ENCODE data around the gene TIMP4. TPM values are rescaled to one million over a fixed set of nuclear protein-coding genes. Genes with fewer than 3 reads are reported as not detected.

Gene TIMP4
- total RNA-seq: 78.9 TPM

- H3K27me3 ChIP-seq: no peaks in the 10 kb centered on the region
- H3K4me1 ChIP-seq: peaks cover 0 to 12% of the 10 kb centered on the region in 2 donors
- H3K27ac ChIP-seq: peak within 1 kb of the TSS; percentile 39 to 44
- peak in 1 of 2 donors; percentile 77 for DNase-seq (ENCODE audit: low spot score in 2 of 2)
- H3K36me3 ChIP-seq: no peaks in the 10 kb centered on the region
- TF ChIP-seq CTCF (IDR thresholded peaks at IDR 0.05): no peak
- H3K9me3 ChIP-seq: no peaks in the 10 kb centered on the region
- intact Hi-C loops (cut with DNase I): no loop called here
- peak within 1 kb of the TSS; percentile 41 to 64 for H3K4me3 ChIP-seq
These were observed at the start of gene TIMP4 for GRCh38 chr3:12158387-12159226. Gene TIMP4, minus strand, starts transcription at chr3:12158912. Its CDS starts 72 bp downstream, at chr3:12158840.

DNA sequence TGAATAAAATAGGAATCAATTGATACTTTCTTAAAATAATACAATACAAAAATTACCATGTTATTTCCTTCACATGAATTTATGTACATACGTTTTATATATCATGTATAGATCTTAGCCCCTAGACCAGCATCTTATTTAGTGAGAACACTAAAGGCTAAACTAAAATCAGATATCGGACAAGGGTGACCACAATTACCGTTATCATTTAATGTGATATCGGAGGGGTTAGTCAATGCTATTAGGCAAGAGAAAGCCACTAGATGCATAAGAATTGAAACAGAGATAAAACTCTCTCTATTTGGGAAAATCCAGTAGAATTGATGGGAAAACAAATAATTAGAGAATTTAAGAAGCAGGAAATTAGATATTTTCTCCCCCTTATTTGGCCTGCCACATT lies 46.5 kb upstream of the TIMP4 start:
- no peaks in the 10 kb centered on the region for H3K27me3 ChIP-seq
- no peak overlapping the region for H3K4me3 ChIP-seq
- no peaks in the 10 kb centered on the region for H3K4me1 ChIP-seq
- TF ChIP-seq CTCF (IDR thresholded peaks at IDR 0.05): no peak
- H3K9me3 ChIP-seq: no peaks in the 10 kb centered on the region
- H3K36me3 ChIP-seq: no peaks in the 10 kb centered on the region
- intact Hi-C loops (cut with DNase I): no loop called here
- H3K27ac ChIP-seq: no peak overlapping the region
- DNase-seq (ENCODE audit: low spot score in 2 of 2): no peak

DNA sequence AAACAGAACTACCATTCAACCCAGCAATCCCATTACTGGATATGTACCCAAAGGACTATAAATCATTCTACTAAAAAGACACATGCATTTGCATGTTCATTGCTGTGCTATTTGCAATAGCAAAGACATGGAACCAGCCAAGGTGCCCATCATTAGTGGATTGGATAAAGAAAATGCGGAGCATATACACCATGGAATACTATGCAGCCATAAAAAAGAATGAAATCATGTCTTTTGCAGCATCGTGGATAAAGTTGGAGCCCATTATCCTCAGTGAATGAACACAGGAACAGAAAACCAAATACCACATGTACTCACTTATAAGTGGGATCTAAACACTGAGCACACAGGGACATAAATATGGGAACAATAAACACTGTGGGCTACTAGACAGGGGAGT lies 43.1 kb upstream of the TIMP4 start:
- no peak overlapping the region for H3K27ac ChIP-seq
- H3K27me3 ChIP-seq: no peaks in the 10 kb centered on the region
- H3K9me3 ChIP-seq: no peaks in the 10 kb centered on the region
- TF ChIP-seq CTCF (IDR thresholded peaks at IDR 0.05): no peak
- H3K4me3 ChIP-seq: no peak overlapping the region
- intact Hi-C loops (cut with DNase I): no loop called here
- DNase-seq (ENCODE audit: low spot score in 2 of 2): no peak
- H3K36me3 ChIP-seq: no peaks in the 10 kb centered on the region
- H3K4me1 ChIP-seq: no peaks in the 10 kb centered on the region

GRCh38 chr3:12198301-12198700 lies 39.6 kb upstream of the TIMP4 start:
- no peak for TF ChIP-seq CTCF (IDR thresholded peaks at IDR 0.05)
- no peak overlapping the region for H3K27ac ChIP-seq
- no peak overlapping the region for H3K4me3 ChIP-seq
- no peaks in the 10 kb centered on the region for H3K27me3 ChIP-seq
- intact Hi-C loops (cut with DNase I): loop anchor here (5.0 kb wide), 1 partner anchor 89 kb away; the partner anchor contains the start of gene PPARG
- no peaks in the 10 kb centered on the region for H3K9me3 ChIP-seq
- H3K36me3 ChIP-seq: no peaks in the 10 kb centered on the region
- H3K4me1 ChIP-seq: peaks cover 5 to 17% of the 10 kb centered on the region in 2 donors
- DNase-seq (ENCODE audit: low spot score in 2 of 2): no peak

DNA sequence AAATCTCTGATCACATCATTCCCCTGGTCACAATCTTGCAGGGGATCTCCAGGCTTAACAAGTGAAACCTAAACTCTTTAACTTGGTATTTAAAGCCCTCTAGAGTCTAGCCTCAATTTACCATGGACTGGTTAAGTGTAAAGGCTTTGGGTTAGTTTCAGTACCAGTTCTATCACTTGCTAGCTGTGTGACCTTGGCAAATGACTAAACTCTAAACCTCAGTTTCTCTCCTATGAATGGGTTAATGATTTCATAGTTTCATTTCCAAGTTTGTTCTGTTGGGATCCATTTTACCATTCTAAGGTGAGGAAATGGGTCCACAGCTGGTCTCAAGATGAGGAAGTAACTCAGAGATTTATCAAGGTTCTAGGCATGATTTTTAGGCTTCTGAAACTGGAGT lies 38.8 kb upstream of the TIMP4 start:
- intact Hi-C loops (cut with DNase I): loop anchor here (5.0 kb wide), 1 partner anchor 90 kb away; the partner anchor contains the start of gene PPARG
- DNase-seq (ENCODE audit: low spot score in 2 of 2): no peak
- no peaks in the 10 kb centered on the region for H3K27me3 ChIP-seq
- H3K4me1 ChIP-seq: peaks cover 10 to 23% of the 10 kb centered on the region in 2 donors
- H3K9me3 ChIP-seq: no peaks in the 10 kb centered on the region
- no peak overlapping the region for H3K4me3 ChIP-seq
- no peak overlapping the region for H3K27ac ChIP-seq
- H3K36me3 ChIP-seq: no peaks in the 10 kb centered on the region
- no peak for TF ChIP-seq CTCF (IDR thresholded peaks at IDR 0.05)
